ENCODE results near the gene BBLN.

Gene BBLN

GRCh38 chr9:128201441-128202369, 41.6 kb downstream of the BBLN start:
- TF ChIP-seq GLIS3 (CRISPR knock-in tag; IDR thresholded peaks at IDR 0.05), result no peak
- ATAC-seq, result no peak

GRCh38 chr9:128202648-128203023, 42.6 kb downstream of the BBLN start:
- no peak for TF ChIP-seq PPARA (CRISPR knock-in tag; IDR thresholded peaks at IDR 0.05; ENCODE audit: borderline replicate concordance)
- TF ChIP-seq ZC3H10 (CRISPR knock-in tag; IDR thresholded peaks at IDR 0.05), result no peak
- no peak for TF ChIP-seq ARNTL (CRISPR knock-in tag; IDR thresholded peaks at IDR 0.05; ENCODE audit: borderline replicate concordance, low read depth)
- no peak for TF ChIP-seq GLIS3 (CRISPR knock-in tag; IDR thresholded peaks at IDR 0.05)
- no peak for TF ChIP-seq CREB5 (CRISPR knock-in tag; IDR thresholded peaks at IDR 0.05; ENCODE audit: low read depth)
- no peak for TF ChIP-seq ZFP30 (CRISPR knock-in tag; IDR thresholded peaks at IDR 0.05)
- no peak for TF ChIP-seq ZNF70 (CRISPR knock-in tag; IDR thresholded peaks at IDR 0.05)
- TF ChIP-seq PATZ1 (CRISPR knock-in tag; IDR thresholded peaks at IDR 0.05; ENCODE audit: borderline replicate concordance), result no peak

GRCh38 chr9:128203024-128203706, 43.1 kb downstream of the BBLN start, which contains the start of gene DNM1:
DNM1 (plus strand) TSS chr9:128203379; CDS start chr9:128203471, 92 bp downstream.
- ATAC-seq, result peak; percentile 73
- TF ChIP-seq PPARA (CRISPR knock-in tag; IDR thresholded peaks at IDR 0.05; ENCODE audit: borderline replicate concordance) (0 out of 2 replicates have a peak, but pooled peaks have one; percentile 8), CSRNP3 (CRISPR knock-in tag; IDR thresholded peaks at IDR 0.05) (no peak)

More at GRCh38 chr9:128202648-128203023, 42.6 kb downstream of the BBLN start:
- ATAC-seq, result no peak

- ATAC-seq, result peak; percentile 85
- TF ChIP-seq OSR1 (CRISPR knock-in tag; IDR thresholded peaks at IDR 0.05) (no peak), PATZ1 (CRISPR knock-in tag; IDR thresholded peaks at IDR 0.05; ENCODE audit: borderline replicate concordance) (peak; percentile 86; the same call in 1 of the 2 replicates)
These were observed 43.9 kb downstream of the BBLN start for GRCh38 chr9:128203707-128204551.

GRCh38 chr9:128204858-128205257, 44.8 kb downstream of the BBLN start:
- TF ChIP-seq POU6F1 (CRISPR knock-in tag; IDR thresholded peaks at IDR 0.05; ENCODE audit: borderline replicate concordance, low read depth) (no peak), ZFP30 (CRISPR knock-in tag; IDR thresholded peaks at IDR 0.05) (no peak), BACH2 (CRISPR knock-in tag; IDR thresholded peaks at IDR 0.05; ENCODE audit: borderline replicate concordance) (no peak), RARB (CRISPR knock-in tag; IDR thresholded peaks at IDR 0.05) (no peak), ZC3H10 (CRISPR knock-in tag; IDR thresholded peaks at IDR 0.05) (no peak), SNAI2 (CRISPR knock-in tag; IDR thresholded peaks at IDR 0.05) (no peak), OSR1 (CRISPR knock-in tag; IDR thresholded peaks at IDR 0.05) (no peak), TSHZ2 (CRISPR knock-in tag; IDR thresholded peaks at IDR 0.05) (no peak), CSRNP3 (CRISPR knock-in tag; IDR thresholded peaks at IDR 0.05) (no peak), CSDC2 (CRISPR knock-in tag; IDR thresholded peaks at IDR 0.05) (no peak), ZNF8 (CRISPR knock-in tag; IDR thresholded peaks at IDR 0.05) (no peak)
- no peak for ATAC-seq

Measured in SK-N-SH treated with all-trans-retinoic acid at 6 μM for 48 hours (cell line).